ENCODE data around the gene LSMEM2. TPM values are rescaled to one million over a fixed set of nuclear protein-coding genes. Genes with fewer than 3 reads are reported as not detected.

The LSMEM2 gene
- total RNA-seq, 1 donor from 2014 or later = not detected

DNA sequence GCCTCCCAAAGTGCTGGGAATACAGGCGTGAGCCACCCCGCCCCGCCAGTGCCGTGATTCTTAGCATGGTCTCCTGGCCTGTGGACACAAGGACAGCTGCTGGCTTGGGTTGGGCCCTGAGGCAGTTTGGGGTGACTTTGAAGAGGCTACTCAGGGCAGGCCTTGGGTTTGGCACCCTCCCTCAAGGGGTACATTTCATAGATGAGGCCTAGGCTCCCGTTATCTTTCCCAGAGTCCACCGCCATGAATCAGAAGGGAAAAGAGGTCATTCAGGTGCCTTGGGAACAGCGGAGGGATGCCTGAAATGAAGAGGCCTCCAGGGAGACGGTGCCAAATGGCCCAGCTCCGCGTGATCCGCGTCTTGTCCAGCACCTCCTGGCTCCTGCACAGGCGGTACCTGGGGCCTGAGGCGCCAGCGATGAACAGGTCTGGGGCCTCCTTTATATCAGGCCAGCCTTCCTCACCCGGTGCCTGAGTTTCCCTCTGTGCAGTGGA is 33.6 kb upstream of the LSMEM2 start:
- no peak for TF ChIP-seq POLR2AphosphoS5 (IDR thresholded peaks at IDR 0.05; ENCODE audit: insufficient read depth in 1 of 2, low read depth in 1 of 2)
- TF ChIP-seq, protein P1, sequence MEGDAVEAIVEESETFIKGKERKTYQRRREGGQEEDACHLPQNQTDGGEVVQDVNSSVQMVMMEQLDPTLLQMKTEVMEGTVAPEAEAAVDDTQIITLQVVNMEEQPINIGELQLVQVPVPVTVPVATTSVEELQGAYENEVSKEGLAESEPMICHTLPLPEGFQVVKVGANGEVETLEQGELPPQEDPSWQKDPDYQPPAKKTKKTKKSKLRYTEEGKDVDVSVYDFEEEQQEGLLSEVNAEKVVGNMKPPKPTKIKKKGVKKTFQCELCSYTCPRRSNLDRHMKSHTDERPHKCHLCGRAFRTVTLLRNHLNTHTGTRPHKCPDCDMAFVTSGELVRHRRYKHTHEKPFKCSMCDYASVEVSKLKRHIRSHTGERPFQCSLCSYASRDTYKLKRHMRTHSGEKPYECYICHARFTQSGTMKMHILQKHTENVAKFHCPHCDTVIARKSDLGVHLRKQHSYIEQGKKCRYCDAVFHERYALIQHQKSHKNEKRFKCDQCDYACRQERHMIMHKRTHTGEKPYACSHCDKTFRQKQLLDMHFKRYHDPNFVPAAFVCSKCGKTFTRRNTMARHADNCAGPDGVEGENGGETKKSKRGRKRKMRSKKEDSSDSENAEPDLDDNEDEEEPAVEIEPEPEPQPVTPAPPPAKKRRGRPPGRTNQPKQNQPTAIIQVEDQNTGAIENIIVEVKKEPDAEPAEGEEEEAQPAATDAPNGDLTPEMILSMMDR (IDR thresholded peaks at IDR 0.05) = no peak
- TF ChIP-seq POLR2A (IDR thresholded peaks at IDR 0.05) = no peak
- no peaks in the 10 kb centered on the region for H3K27me3 ChIP-seq
- H3K27ac ChIP-seq = peak overlapping the region; percentile 92
- intact Hi-C loops (cut with DNase I) = no loop called here
- peak overlapping the region; percentile 40 to 47 for H3K4me3 ChIP-seq
- no peaks in the 10 kb centered on the region for H3K36me3 ChIP-seq
- peaks cover 100% of the 10 kb centered on the region for H3K4me1 ChIP-seq
- H3K9me3 ChIP-seq = no peaks in the 10 kb centered on the region
- DNase-seq (ENCODE audit: extremely low spot score in 2 of 2) = no peak

DNA sequence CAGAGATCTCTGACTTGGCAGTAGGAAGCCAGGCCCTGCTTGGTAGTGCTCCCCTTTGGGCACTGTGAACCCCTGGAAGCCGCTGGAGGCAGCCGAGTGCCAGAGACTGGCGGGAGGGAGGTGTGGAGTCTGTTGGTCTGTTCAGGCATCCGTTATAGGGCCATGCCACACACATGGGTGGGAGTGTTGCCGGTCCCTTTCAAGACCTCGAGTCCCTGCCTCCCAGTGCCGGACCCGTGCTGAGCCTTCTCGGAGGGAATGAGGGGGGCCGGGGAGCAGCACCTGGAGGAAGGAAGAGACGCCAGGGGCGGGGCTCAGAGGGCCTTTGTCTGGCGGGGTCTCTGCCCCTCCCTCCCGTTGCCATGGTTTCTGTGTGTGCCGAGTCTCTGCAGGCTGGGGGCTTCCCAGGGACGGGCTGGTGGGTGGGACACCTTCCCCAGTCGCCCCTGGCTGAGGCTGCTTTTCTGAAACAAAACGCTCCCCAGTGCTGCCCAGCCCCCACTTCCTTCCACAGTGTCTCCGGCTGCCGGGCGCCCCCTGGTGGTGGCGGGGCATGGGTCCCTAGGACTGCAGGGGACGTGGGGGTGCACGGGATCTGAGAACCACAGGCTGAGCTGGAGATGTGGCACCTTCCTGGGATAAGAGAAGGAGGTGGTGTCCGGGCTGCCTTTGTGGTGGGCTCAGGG is 32.9 kb upstream of the LSMEM2 start:
- Histone ChIP-seq H3K27ac (peak overlapping the region; percentile 92), H3K9me3 (no peaks in the 10 kb centered on the region), H3K36me3 (no peaks in the 10 kb centered on the region), H3K27me3 (no peaks in the 10 kb centered on the region), H3K4me3 (peak overlapping the region; percentile 40 to 47), H3K4me1 (peaks cover 100% of the 10 kb centered on the region)
- TF ChIP-seq, protein P1 (IDR thresholded peaks at IDR 0.05) = peak; percentile 87 to 99 (median 96)
- TF ChIP-seq POLR2AphosphoS5 (IDR thresholded peaks at IDR 0.05; ENCODE audit: insufficient read depth in 1 of 2, low read depth in 1 of 2) = peak; percentile 67 to 83
- TF ChIP-seq POLR2A (IDR thresholded peaks at IDR 0.05) = no peak
- no peak for DNase-seq (ENCODE audit: extremely low spot score in 2 of 2)
- intact Hi-C loops (cut with DNase I) = loop anchor here (2.0 kb wide), 1 partner anchor 19 kb away; no protein-coding TSS in a partner anchor

DNA sequence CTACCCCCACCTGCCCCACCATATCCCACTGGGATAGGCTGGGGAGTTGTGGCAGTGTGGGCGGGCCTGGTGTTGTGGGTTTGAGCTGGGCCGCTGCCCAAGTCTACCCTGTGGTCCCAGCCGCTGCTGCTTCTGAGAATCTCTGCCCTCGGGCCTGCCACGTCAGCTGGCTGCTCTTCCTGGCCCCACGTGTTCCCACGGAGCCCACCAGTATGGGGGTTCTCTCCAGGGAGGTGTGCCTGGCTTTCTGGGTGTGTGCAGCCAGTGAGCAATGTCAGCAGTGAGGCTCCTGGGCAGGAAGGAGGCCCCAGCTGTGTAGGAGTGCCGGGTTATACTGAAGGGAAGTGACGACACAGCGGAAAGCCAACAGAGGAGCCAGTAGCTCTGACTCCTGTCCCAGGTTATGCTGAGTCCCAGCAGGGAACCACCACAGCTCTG is 32.4 kb upstream of the LSMEM2 start:
- H3K9me3 ChIP-seq = no peaks in the 10 kb centered on the region
- peak in 1 of 2 donors; percentile 47 for TF ChIP-seq POLR2AphosphoS5 (IDR thresholded peaks at IDR 0.05; ENCODE audit: insufficient read depth in 1 of 2, low read depth in 1 of 2)
- TF ChIP-seq, protein P1 (IDR thresholded peaks at IDR 0.05) = no peak
- peak overlapping the region; percentile 40 to 47 for H3K4me3 ChIP-seq
- intact Hi-C loops (cut with DNase I) = loop anchor here (2.0 kb wide), 1 partner anchor 20 kb away; no protein-coding TSS in a partner anchor
- H3K36me3 ChIP-seq = no peaks in the 10 kb centered on the region
- peaks cover 99% of the 10 kb centered on the region for H3K4me1 ChIP-seq
- H3K27me3 ChIP-seq = no peaks in the 10 kb centered on the region
- no peak for DNase-seq (ENCODE audit: extremely low spot score in 2 of 2)
- peak overlapping the region; percentile 92 for H3K27ac ChIP-seq

- TF ChIP-seq POLR2AphosphoS5 (IDR thresholded peaks at IDR 0.05; ENCODE audit: insufficient read depth in 1 of 2, low read depth in 1 of 2) = peak in 1 of 2 donors; percentile 71
- TF ChIP-seq, protein P1 (IDR thresholded peaks at IDR 0.05) = no peak
- no peak for TF ChIP-seq POLR2A (IDR thresholded peaks at IDR 0.05)
- Histone ChIP-seq H3K4me3 (no peak overlapping the region), H3K4me1 (peaks cover 94% of the 10 kb centered on the region), H3K36me3 (peaks cover 0 to 12% of the 10 kb centered on the region in 2 donors), H3K9me3 (no peaks in the 10 kb centered on the region), H3K27me3 (no peaks in the 10 kb centered on the region), H3K27ac (peak overlapping the region; percentile 92)
- no peak for DNase-seq (ENCODE audit: extremely low spot score in 2 of 2)
- intact Hi-C loops (cut with DNase I) = no loop called here
Measured at GRCh38 chr3:50248387-50248786, 30.5 kb upstream of the LSMEM2 start.

DNA sequence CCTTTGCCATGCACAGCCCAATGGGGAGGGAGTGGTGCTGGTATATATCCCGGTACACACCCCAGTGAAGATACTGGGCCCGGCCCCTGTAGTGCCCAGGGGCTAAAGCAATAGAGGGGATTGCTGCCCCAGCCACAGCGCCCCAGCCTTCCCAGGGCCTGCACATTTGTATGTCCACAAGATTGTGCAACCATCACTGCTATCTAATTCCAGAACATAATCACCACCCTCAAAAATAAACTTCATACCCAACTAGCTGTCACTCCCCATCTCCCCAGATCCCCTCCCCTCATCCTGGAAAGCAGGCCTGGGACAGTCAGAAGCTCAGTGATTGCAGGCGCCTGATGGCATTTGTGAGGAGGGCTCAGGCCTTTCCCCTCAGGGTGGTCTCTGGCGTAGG is 29.4 kb upstream of the LSMEM2 start:
- TF ChIP-seq POLR2AphosphoS5 (IDR thresholded peaks at IDR 0.05; ENCODE audit: insufficient read depth in 1 of 2, low read depth in 1 of 2) = no peak
- Histone ChIP-seq H3K9me3 (no peaks in the 10 kb centered on the region), H3K27me3 (no peaks in the 10 kb centered on the region), H3K36me3 (peaks cover 0 to 12% of the 10 kb centered on the region in 2 donors), H3K4me1 (peaks cover 93% of the 10 kb centered on the region), H3K4me3 (no peak overlapping the region), H3K27ac (peak overlapping the region; percentile 92)
- intact Hi-C loops (cut with DNase I) = no loop called here
- DNase-seq (ENCODE audit: extremely low spot score in 2 of 2) = no peak

Data from vagina (tissue), 2 donors.